ENCODE data around the gene GLIPR1.
"Not testable (repeated sequence)": the region's sequence is repeated elsewhere in the genome, so short reads cannot be mapped to it uniquely, and the experiment has no call there.

The GLIPR1 gene

DNA sequence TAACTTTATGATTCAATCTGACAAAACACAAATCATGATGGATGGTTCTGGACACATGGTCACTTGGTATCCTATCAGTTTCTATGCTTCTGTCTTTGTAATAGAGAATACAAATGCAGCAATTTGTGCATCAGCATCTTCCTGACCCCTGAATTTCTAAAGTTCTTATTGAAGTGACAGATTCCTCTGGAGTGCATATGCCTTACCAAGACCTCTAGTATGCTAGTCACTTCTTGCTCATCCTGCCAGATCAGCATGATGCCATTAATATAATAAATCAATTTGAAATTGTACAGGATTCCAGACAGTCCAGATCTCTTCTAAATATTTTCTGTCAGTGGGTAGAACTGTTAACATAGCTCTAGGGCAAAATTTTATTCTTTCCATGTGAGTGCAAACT lies 40.6 kb upstream of the GLIPR1 start:
- H3K36me3 ChIP-seq (ENCODE audit: low read depth), result no peaks in the 10 kb centered on the region
- TF ChIP-seq, protein P1, sequence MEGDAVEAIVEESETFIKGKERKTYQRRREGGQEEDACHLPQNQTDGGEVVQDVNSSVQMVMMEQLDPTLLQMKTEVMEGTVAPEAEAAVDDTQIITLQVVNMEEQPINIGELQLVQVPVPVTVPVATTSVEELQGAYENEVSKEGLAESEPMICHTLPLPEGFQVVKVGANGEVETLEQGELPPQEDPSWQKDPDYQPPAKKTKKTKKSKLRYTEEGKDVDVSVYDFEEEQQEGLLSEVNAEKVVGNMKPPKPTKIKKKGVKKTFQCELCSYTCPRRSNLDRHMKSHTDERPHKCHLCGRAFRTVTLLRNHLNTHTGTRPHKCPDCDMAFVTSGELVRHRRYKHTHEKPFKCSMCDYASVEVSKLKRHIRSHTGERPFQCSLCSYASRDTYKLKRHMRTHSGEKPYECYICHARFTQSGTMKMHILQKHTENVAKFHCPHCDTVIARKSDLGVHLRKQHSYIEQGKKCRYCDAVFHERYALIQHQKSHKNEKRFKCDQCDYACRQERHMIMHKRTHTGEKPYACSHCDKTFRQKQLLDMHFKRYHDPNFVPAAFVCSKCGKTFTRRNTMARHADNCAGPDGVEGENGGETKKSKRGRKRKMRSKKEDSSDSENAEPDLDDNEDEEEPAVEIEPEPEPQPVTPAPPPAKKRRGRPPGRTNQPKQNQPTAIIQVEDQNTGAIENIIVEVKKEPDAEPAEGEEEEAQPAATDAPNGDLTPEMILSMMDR (IDR thresholded peaks at IDR 0.05; ENCODE audit: poor library complexity, severe bottlenecking), result no peak
- H3K9me3 ChIP-seq (ENCODE audit: severe bottlenecking), result no peaks in the 10 kb centered on the region
- H3K4me3 ChIP-seq (ENCODE audit: severe bottlenecking), result no peak overlapping the region
- no peak overlapping the region for H3K27ac ChIP-seq (ENCODE audit: poor library complexity, severe bottlenecking)
- ATAC-seq (ENCODE audit: low read depth), result no peak
- no peaks in the 10 kb centered on the region for H3K4me1 ChIP-seq (ENCODE audit: insufficient read depth, poor library complexity, severe bottlenecking)
- no peak for DNase-seq (ENCODE audit: low spot score)
- no peaks in the 10 kb centered on the region for H3K27me3 ChIP-seq (ENCODE audit: insufficient read depth, poor library complexity, severe bottlenecking)

DNA sequence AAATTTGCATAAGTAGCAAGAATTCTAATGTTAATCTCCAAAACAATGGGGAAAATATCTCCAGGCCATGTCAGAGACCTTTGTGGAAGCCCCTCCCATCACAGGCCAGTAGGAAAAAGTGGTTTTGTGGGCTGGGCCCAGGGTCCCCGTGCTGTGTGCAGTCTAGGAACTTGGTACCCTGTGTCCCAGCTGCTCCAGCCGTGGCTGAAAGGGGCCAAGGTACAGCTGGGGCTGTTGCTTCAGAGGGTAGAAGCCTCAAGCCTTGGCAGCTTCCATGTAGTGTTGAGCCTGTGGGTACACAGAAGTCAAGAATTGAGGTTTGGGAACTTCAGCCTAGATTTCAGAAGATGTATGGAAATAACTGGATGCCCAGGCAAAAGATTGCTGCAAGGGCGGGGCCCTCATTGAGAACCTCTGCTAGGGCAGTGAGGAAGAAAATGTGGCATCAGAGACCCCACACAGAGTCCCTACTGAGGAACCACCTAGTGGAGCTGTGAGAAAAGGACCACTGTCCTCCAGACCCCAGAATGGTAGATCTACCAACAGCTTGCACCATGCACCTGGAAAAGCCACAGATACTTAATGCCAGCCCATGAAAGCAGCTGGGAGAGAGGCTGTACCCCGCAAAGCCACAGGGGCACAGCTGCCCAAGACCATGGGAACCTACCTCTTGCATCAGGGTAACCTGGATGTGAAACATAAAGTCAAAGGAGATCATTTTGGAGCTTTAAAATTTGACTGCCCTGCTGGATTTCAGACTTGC lies 38.7 kb upstream of the GLIPR1 start:
- H3K4me1 ChIP-seq (ENCODE audit: insufficient read depth, poor library complexity, severe bottlenecking); DNase-seq (ENCODE audit: low spot score); H3K9me3 ChIP-seq (ENCODE audit: severe bottlenecking); H3K4me3 ChIP-seq (ENCODE audit: severe bottlenecking); H3K27ac ChIP-seq (ENCODE audit: poor library complexity, severe bottlenecking); H3K27me3 ChIP-seq (ENCODE audit: insufficient read depth, poor library complexity, severe bottlenecking); H3K36me3 ChIP-seq (ENCODE audit: low read depth); ATAC-seq (ENCODE audit: low read depth): not testable (repeated sequence)

DNA sequence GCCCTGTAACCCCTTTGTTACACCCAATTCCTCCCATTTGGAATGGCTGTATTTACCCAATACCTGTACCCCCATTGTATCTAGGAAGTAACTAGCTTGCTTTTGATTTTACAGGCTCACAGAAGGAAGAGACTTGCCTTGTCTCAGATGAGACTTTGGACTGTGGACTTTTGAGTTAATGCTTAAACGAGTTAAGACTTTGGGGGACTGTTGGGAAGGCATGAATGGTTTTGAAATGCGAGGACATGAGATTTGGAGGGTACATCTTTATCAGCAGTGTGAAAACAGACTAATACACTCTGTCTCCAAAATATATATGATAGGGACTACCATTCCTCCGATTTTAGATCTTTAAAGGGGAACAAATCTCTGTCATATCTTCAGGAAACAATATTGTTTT lies 38.1 kb upstream of the GLIPR1 start:
- not testable (repeated sequence) for H3K4me3 ChIP-seq (ENCODE audit: severe bottlenecking); H3K27ac ChIP-seq (ENCODE audit: poor library complexity, severe bottlenecking); DNase-seq (ENCODE audit: low spot score); H3K27me3 ChIP-seq (ENCODE audit: insufficient read depth, poor library complexity, severe bottlenecking); H3K36me3 ChIP-seq (ENCODE audit: low read depth); H3K9me3 ChIP-seq (ENCODE audit: severe bottlenecking); ATAC-seq (ENCODE audit: low read depth)
- peaks cover 11% of the 10 kb centered on the region for H3K4me1 ChIP-seq (ENCODE audit: insufficient read depth, poor library complexity, severe bottlenecking)

DNA sequence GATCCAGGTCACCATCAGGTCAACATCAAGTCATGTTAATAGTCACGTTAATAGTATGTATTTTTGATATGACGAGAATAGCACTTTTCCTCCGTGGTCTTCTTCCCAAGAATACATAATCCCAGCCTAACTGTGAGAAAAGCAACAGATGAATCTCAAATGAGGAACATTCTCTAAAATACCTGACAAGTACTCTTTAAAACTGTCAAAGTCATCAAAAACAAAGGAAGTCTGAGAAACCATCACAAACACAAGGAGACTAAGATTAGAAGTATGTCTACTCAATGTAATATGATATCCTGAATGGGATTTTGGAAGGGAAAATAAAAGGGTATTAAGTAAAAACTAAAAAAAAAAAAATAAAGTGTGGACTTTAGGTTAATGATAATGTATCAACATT lies 36.8 kb upstream of the GLIPR1 start:
- peaks cover 23% of the 10 kb centered on the region for H3K4me1 ChIP-seq (ENCODE audit: insufficient read depth, poor library complexity, severe bottlenecking)
- H3K27ac ChIP-seq (ENCODE audit: poor library complexity, severe bottlenecking), result no peak overlapping the region
- no peak for ATAC-seq (ENCODE audit: low read depth)

DNA sequence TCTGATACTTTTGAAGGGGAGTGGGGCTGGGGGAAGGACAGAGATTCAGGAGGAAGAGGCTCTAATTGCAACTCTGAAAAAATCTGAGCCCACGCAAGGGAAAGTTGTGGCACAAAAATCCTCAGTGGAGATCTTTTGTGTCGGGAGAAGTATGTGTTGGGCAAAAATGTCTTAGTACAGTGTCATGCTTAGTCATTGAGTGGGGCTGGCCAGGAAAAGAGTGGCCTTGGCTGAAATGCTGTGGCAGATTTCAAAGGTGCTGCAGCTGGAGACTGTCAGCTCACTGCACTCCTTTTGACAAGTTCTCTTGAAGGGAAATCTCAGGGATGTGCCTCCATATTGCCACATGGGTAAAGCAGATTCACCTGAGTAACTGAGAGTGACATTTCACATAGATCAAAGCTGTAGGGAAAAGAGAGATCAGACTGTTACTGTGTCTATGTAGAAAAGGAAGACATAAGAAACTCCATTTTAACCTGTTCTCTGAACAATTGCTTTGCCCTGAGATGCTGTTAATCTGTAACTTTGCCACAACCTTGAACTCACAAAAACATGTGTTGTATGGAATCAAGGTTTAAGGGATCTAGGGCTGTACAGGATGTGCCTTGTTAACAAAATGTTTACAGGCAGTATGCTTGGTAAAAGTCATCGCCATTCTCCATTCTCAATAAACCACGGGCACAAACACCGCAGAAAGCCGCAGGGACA lies 36.0 kb upstream of the GLIPR1 start:
- no peaks in the 10 kb centered on the region for H3K27me3 ChIP-seq (ENCODE audit: insufficient read depth, poor library complexity, severe bottlenecking)
- TF ChIP-seq, protein P1 (IDR thresholded peaks at IDR 0.05; ENCODE audit: poor library complexity, severe bottlenecking), result no peak
- peak; percentile 53; the same call in 2 of the 3 replicates for ATAC-seq (ENCODE audit: low read depth)

More for the DNA sequence above, 36.8 kb upstream of the GLIPR1 start:
- TF ChIP-seq, protein P1 (IDR thresholded peaks at IDR 0.05; ENCODE audit: poor library complexity, severe bottlenecking), result no peak
- Histone ChIP-seq H3K36me3 (ENCODE audit: low read depth) (no peaks in the 10 kb centered on the region), H3K27me3 (ENCODE audit: insufficient read depth, poor library complexity, severe bottlenecking) (no peaks in the 10 kb centered on the region), H3K9me3 (ENCODE audit: severe bottlenecking) (no peaks in the 10 kb centered on the region), H3K4me3 (ENCODE audit: severe bottlenecking) (no peak overlapping the region)
- DNase-seq (ENCODE audit: low spot score), result no peak

DNA sequence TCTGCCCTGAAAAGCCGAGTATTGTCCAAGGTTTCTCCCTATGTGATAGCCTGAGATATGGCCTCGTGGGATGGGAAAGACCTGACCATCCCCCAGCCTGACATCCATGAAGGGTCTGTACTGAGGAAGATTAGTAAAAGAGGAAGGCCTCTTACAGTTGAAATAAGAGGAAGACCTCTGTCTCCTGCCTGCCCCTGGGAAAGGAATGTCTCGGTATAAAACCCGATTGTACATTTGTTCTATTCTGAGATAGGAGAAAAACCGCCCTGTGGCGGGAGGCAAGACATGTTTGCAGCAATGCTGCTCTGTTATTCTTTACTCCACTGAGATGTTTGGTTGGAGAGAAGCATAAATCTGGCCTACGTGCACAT lies 35.4 kb upstream of the GLIPR1 start:
- not testable (repeated sequence) for H3K9me3 ChIP-seq (ENCODE audit: severe bottlenecking); H3K36me3 ChIP-seq (ENCODE audit: low read depth); ATAC-seq (ENCODE audit: low read depth); H3K27me3 ChIP-seq (ENCODE audit: insufficient read depth, poor library complexity, severe bottlenecking); H3K27ac ChIP-seq (ENCODE audit: poor library complexity, severe bottlenecking); DNase-seq (ENCODE audit: low spot score); H3K4me3 ChIP-seq (ENCODE audit: severe bottlenecking)
- H3K4me1 ChIP-seq (ENCODE audit: insufficient read depth, poor library complexity, severe bottlenecking), result peaks cover 23% of the 10 kb centered on the region

More for the DNA sequence above, 36.0 kb upstream of the GLIPR1 start:
- Histone ChIP-seq H3K27ac (ENCODE audit: poor library complexity, severe bottlenecking) (no peak overlapping the region), H3K9me3 (ENCODE audit: severe bottlenecking) (no peaks in the 10 kb centered on the region), H3K36me3 (ENCODE audit: low read depth) (no peaks in the 10 kb centered on the region), H3K4me3 (ENCODE audit: severe bottlenecking) (no peak overlapping the region), H3K4me1 (ENCODE audit: insufficient read depth, poor library complexity, severe bottlenecking) (peaks cover 23% of the 10 kb centered on the region)
- no peak for DNase-seq (ENCODE audit: low spot score)

Measured in RWPE2 (cell line).